Activated CD4-positive, alpha-beta memory T cell treated with anti-CD3 and anti-CD28 coated beads, Interleukin-2, amount 10 ng/mL, durations not matched to agents 7 days and 5 days (primary cell): ENCODE results near the gene GRB2. TPM values are rescaled to one million over a fixed set of nuclear protein-coding genes. Genes with fewer than 3 reads are reported as not detected.

Source experiments
- CTCF ChIA-PET: fragments of 350-600 bp; sonication (Branson Sonifier 250); formaldehyde crosslinking; loops from one replicate; lab custom pipeline; 2021; ENCODE audit warnings: antibody characterized with exemption, inconsistent platforms; lab: Charles Lee
- POLR2A ChIA-PET: fragments of 350-600 bp; sonication (Branson Sonifier 250); formaldehyde crosslinking; loops from one replicate; lab custom pipeline; 2021; ENCODE audit warnings: antibody characterized with exemption; lab: Charles Lee
- DNase-seq: peaks from one replicate; pipeline ENCODE4 v3.0.0-alpha.2; 2020
- H3K27ac Mint-ChIP-seq: one replicate; pipeline ENCODE4 v1.8.0; 2021; ENCODE audit warnings: mild to moderate bottlenecking, mixed read lengths
- H3K27me3 Mint-ChIP-seq: one replicate; pipeline ENCODE4 v1.8.0; 2021; ENCODE audit warnings: mixed read lengths
- H3K36me3 Mint-ChIP-seq: one replicate; pipeline ENCODE4 v1.8.0; 2021; ENCODE audit warnings: low read depth, mixed read lengths
- H3K4me1 Mint-ChIP-seq: one replicate; pipeline ENCODE4 v1.8.0; 2021; ENCODE audit warnings: mixed read lengths
- H3K4me3 Mint-ChIP-seq: one replicate; pipeline ENCODE4 v1.8.0; 2021; ENCODE audit warnings: mild to moderate bottlenecking, mixed read lengths
- H3K9me3 Mint-ChIP-seq: one replicate; pipeline ENCODE4 v1.8.0; 2021; ENCODE audit warnings: mixed read lengths
- total RNA-seq, 2 experiments: library from RNA; stranded (reverse); gene quantifications; one replicate each; pipeline ENCODE4 v1.2.3, GENCODE V29; 2021

The GRB2 gene
- total RNA-seq, 2 experiments from 2014 or later: 130 to 132 TPM

DNA sequence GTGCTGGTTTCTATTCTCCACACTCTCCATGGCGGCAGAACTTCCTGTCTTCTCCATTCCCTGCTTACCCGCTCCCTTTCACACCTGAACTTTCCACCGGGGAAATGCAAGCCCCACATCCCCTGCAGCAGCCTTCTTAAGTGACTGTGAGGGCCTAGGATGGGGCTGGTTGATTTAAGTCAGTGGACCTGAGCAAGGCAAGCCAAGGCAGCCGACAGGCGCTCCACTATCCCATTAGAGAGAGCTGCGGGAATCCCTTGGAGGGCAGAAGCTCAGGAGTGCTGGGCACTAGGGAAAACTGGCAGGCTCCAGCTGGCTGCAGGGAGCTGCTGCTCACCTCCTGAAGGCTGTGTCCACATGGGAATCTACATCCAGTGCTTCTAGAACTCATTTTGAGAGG is 80.1 kb downstream of the GRB2 start:
- H3K9me3 Mint-ChIP-seq: no peaks in the 10 kb centered on the region
- H3K4me1 Mint-ChIP-seq: peaks cover 15% of the 10 kb centered on the region
- no peaks in the 10 kb centered on the region for H3K27me3 Mint-ChIP-seq
- CTCF ChIA-PET: interaction anchor here (1.2 to 1.3 kb wide), 2 partner anchors 69 to 76 kb away, joined by 3 to 4 read pairs; no protein-coding TSS in a partner anchor
- peak overlapping the region; percentile 42 for H3K27ac Mint-ChIP-seq
- DNase-seq: no peak
- POLR2A ChIA-PET: interaction anchor here (1.0 to 1.7 kb wide), 3 partner anchors 12 to 37 kb away, joined by 3 to 4 read pairs (median 4); partner anchors contain the start of gene SLC25A19
- peaks cover 29% of the 10 kb centered on the region for H3K36me3 Mint-ChIP-seq
- H3K4me3 Mint-ChIP-seq: no peak overlapping the region

DNA sequence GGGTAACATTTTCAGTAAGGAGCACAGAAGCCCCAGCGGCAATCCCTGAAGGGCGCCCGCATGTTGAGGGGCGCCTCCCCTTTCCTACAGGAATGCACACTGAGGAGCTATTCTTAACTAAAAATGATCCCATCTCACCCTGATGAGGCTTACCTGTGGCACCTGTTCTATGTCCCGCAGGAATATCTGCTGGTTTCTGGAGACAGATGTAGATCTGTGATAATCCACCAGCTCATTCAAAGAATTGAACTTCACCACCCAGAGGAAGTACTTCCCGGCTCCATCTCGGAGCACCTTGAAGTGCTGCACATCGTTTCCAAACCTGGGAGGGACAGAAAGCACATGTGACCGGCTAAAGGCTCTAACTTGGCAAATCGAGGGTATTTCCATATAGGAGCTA is 84.0 kb downstream of the GRB2 start:
- Mint-ChIP-seq H3K4me3 (no peak overlapping the region), H3K27ac (no peak overlapping the region), H3K4me1 (peaks cover 18% of the 10 kb centered on the region), H3K9me3 (no peaks in the 10 kb centered on the region), H3K27me3 (no peaks in the 10 kb centered on the region), H3K36me3 (peaks cover 42% of the 10 kb centered on the region)
- POLR2A ChIA-PET: interaction anchor here (0.9 to 3.1 kb wide), 6 partner anchors 17 to 88 kb away, joined by 3 to 24 read pairs (median 4); partner anchors contain the start of genes GRB2 and SLC25A19
- DNase-seq: no peak
- CTCF ChIA-PET: interaction anchor here (0.5 to 4.5 kb wide), 10 partner anchors 10 to 93 kb away, joined by 3 to 46 read pairs (median 8); partner anchors contain the start of genes GRB2 and SLC25A19

DNA sequence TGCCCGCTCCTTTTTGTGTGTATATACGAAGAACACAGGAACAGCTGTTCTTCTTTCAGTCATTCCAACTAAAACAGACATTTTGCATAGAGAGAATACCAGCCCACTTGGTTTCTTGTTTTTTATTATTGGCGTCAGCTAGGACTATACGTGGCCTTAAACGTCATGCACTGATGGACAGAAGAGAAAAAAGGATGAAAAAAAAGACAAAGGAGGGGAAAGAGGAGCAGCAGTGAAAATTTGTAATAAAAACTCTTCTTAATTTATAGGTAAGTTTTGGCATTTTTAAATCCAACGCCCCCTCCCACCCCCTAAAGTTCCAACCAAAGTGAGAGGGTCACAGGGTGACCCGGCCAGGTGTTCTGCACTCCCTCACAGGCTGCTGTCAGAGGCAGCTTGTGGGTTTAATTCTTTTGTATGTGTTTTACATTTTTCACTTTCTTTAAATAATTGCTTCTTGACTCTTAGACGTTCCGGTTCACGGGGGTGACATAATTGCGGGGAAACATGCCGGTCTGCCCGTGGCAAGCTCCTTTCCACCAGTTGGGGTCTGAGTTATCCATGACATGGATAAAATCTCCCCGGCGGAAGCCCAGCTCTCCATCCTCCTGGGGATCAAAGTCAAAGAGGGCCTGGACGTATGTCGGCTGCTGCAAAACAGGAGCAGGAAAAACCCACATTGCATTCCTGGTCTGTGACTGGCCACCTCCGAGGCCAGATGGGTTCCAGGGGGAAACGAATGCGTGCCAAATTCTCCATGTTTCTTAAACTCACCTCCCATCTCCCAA is 85.4 kb downstream of the GRB2 start:
- Mint-ChIP-seq H3K4me1 (peaks cover 22% of the 10 kb centered on the region), H3K4me3 (no peak overlapping the region), H3K36me3 (peaks cover 34% of the 10 kb centered on the region), H3K9me3 (no peaks in the 10 kb centered on the region), H3K27me3 (no peaks in the 10 kb centered on the region), H3K27ac (no peak overlapping the region)
- ChIA-PET CTCF (interaction anchor here (1.3 to 4.5 kb wide), 2 partner anchors 10 to 85 kb away, joined by 3 to 46 read pairs; partner anchors contain the start of gene GRB2), POLR2A (interaction anchor here (1.5 kb wide), 1 partner anchor 16 kb away, joined by 3 read pairs; no protein-coding TSS in a partner anchor)
- DNase-seq: no peak

GRCh38 chr17:75318615-75319222 is 86.8 kb downstream of the GRB2 start:
- H3K27ac Mint-ChIP-seq: no peak overlapping the region
- peaks cover 31% of the 10 kb centered on the region for H3K36me3 Mint-ChIP-seq
- POLR2A ChIA-PET: no interaction called here
- no peaks in the 10 kb centered on the region for H3K27me3 Mint-ChIP-seq
- no peak for DNase-seq
- peaks cover 28% of the 10 kb centered on the region for H3K4me1 Mint-ChIP-seq
- H3K9me3 Mint-ChIP-seq: no peaks in the 10 kb centered on the region
- no peak overlapping the region for H3K4me3 Mint-ChIP-seq
- CTCF ChIA-PET: interaction anchor here (0.6 to 0.7 kb wide), 2 partner anchors 93 to 696 kb away, joined by 3 to 5 read pairs; no protein-coding TSS in a partner anchor

- no peaks in the 10 kb centered on the region for H3K27me3 Mint-ChIP-seq
- no peaks in the 10 kb centered on the region for H3K9me3 Mint-ChIP-seq
- CTCF ChIA-PET: no interaction called here
- POLR2A ChIA-PET: no interaction called here
- no peak overlapping the region for H3K4me3 Mint-ChIP-seq
- DNase-seq: no peak
- no peak overlapping the region for H3K27ac Mint-ChIP-seq
- H3K4me1 Mint-ChIP-seq: peaks cover 26% of the 10 kb centered on the region
- peaks cover 28% of the 10 kb centered on the region for H3K36me3 Mint-ChIP-seq
Measured at GRCh38 chr17:75318211-75318610, 87.3 kb downstream of the GRB2 start.

DNA sequence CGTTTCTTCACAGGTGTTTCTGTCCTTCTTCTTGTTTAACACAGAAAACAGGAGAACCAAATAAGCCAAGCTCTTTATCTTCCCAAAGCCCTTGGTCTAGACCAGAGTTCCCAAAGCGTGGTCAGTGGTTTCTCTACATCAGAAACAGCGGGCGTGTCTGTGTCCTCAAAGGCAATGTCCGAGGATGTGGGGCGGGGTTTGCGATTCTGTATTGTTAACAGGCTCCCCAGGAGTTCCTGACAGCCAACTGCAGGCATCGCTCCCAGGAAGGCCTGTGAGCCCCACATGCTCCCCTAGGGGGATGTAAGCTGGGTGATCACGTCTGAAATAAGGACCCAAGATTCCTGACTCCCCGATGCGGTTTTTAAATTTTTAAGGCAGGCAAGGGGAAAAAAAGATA is 87.8 kb downstream of the GRB2 start:
- ChIA-PET POLR2A (interaction anchor here (1.0 kb wide), 1 partner anchor 17 kb away, joined by 3 read pairs; no protein-coding TSS in a partner anchor), CTCF (interaction anchor here (2.6 kb wide), 1 partner anchor 13 kb away, joined by 5 read pairs; no protein-coding TSS in a partner anchor)
- H3K4me3 Mint-ChIP-seq: no peak overlapping the region
- peaks cover 26% of the 10 kb centered on the region for H3K36me3 Mint-ChIP-seq
- peak overlapping the region; percentile 31 for H3K27ac Mint-ChIP-seq
- DNase-seq: no peak
- no peaks in the 10 kb centered on the region for H3K27me3 Mint-ChIP-seq
- no peaks in the 10 kb centered on the region for H3K9me3 Mint-ChIP-seq
- peaks cover 29% of the 10 kb centered on the region for H3K4me1 Mint-ChIP-seq

DNA sequence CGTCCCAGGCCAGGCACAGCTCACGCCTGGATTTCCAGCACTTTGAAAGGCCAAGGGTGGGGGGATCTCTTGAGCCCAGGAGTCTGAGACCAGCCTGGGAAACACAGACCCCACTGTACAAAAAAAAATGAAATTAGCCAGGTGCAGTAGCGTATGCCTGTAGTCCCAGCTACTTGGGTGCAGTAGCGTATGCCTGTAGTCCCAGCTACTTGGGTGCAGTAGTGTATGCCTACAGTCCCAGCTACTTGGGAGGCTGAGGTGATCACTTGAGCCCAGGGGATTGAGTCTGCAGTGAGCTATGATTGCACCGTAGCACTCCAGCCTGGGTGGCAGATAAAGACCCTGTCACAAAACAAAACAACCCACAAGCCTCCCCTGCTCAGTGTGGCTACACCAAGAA is 89.2 kb downstream of the GRB2 start:
- Mint-ChIP-seq H3K27me3 (no peaks in the 10 kb centered on the region), H3K36me3 (peaks cover 20% of the 10 kb centered on the region), H3K9me3 (no peaks in the 10 kb centered on the region), H3K4me3 (no peak overlapping the region), H3K4me1 (peaks cover 35% of the 10 kb centered on the region), H3K27ac (no peak overlapping the region)
- POLR2A ChIA-PET: interaction anchor here (0.7 to 2.6 kb wide), 8 partner anchors 19 to 96 kb away, joined by 3 to 16 read pairs (median 3); partner anchors contain the start of genes GRB2 and SLC25A19
- DNase-seq: no peak
- CTCF ChIA-PET: interaction anchor here (0.7 to 2.6 kb wide), 5 partner anchors 12 to 101 kb away, joined by 3 to 5 read pairs (median 4); partner anchors contain the start of gene SLC25A19

DNA sequence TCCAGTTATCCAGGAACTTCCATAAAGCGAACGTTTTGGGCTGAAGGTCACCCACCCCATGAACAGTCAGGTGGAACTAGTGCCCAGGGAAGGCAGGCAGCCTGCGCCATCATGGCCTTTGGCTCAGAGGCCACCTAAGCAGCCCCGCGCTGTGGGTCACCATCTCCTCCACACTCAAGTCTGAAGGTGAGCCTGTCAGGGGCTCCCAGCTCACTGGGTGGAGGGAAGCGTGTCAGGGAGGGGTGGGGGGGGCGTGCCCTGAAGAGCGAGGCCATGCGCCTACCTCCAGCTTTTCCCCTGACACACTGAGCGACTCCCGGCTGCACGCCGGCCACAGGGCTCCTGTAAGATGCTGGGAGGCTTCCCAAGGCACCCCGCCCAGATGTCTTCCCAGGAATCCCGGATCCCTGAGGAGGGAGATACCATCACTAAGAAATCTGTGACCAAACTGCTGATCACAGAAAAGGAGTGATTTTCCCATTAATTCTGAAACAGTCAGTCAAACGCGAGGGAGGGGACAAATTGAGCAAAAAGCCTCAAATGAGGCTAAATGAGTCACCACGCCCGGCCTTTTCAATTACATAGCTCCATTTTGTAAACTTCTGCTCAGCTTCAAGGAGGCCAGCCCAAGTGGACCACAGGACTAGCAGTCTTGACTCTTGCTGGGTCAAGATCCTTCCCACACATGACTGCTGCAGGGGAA is 89.8 kb downstream of the GRB2 start:
- H3K36me3 Mint-ChIP-seq: peaks cover 16% of the 10 kb centered on the region
- H3K4me3 Mint-ChIP-seq: no peak overlapping the region
- H3K27me3 Mint-ChIP-seq: no peaks in the 10 kb centered on the region
- ChIA-PET CTCF (interaction anchor here (0.7 to 2.6 kb wide), 5 partner anchors 11 to 231 kb away, joined by 3 to 5 read pairs (median 3); partner anchors contain the start of gene SLC25A19), POLR2A (interaction anchor here (0.7 to 2.6 kb wide), 8 partner anchors 18 to 96 kb away, joined by 3 to 16 read pairs (median 3); partner anchors contain the start of genes GRB2 and SLC25A19)
- H3K27ac Mint-ChIP-seq: no peak overlapping the region
- H3K4me1 Mint-ChIP-seq: peaks cover 35% of the 10 kb centered on the region
- DNase-seq: peak; percentile 22
- H3K9me3 Mint-ChIP-seq: no peaks in the 10 kb centered on the region

- ChIA-PET POLR2A (interaction anchor here (0.8 kb wide), 1 partner anchor 25 kb away, joined by 4 read pairs; the partner anchor contains the start of gene SLC25A19), CTCF (interaction anchor here (1.4 kb wide), 1 partner anchor 43 kb away, joined by 3 read pairs; the partner anchor contains the start of gene MIF4GD)
- no peak for DNase-seq
- Mint-ChIP-seq H3K27me3 (no peaks in the 10 kb centered on the region), H3K9me3 (no peaks in the 10 kb centered on the region), H3K27ac (no peak overlapping the region), H3K4me1 (peaks cover 35% of the 10 kb centered on the region), H3K4me3 (no peak overlapping the region), H3K36me3 (peaks cover 6% of the 10 kb centered on the region)
Measured at GRCh38 chr17:75313941-75314551, 91.4 kb downstream of the GRB2 start.

- Mint-ChIP-seq H3K27ac (no peak overlapping the region), H3K4me3 (no peak overlapping the region), H3K4me1 (peaks cover 15% of the 10 kb centered on the region), H3K9me3 (no peaks in the 10 kb centered on the region), H3K36me3 (no peaks in the 10 kb centered on the region), H3K27me3 (no peaks in the 10 kb centered on the region)
- no peak for DNase-seq
- ChIA-PET CTCF (interaction anchor here (0.7 to 1.4 kb wide), 2 partner anchors 14 to 20 kb away, joined by 4 read pairs; partner anchors contain the start of gene SLC25A19), POLR2A (interaction anchor here (1.1 kb wide), 1 partner anchor 20 kb away, joined by 5 read pairs; the partner anchor contains the start of gene SLC25A19)
Measured at GRCh38 chr17:75308732-75309629, 96.5 kb downstream of the GRB2 start.
